GM18951 (cell line): Measurements from ENCODE around the gene IL1RN.

Source experiments
- POLR2A ChIP-seq: IDR thresholded peaks from 4 replicates; pipeline ENCODE4 v1.6.1; 2011; ENCODE audit warnings: mild to moderate bottlenecking; ENCODE audit not compliant: insufficient read length, insufficient read depth; ENCODE audit errors: extremely low read depth
- in situ Hi-C: fragments of 300-500 bp; cut with MboI; formaldehyde crosslinking; loops from one replicate; pipeline ENCODE4 v1.12.0; 2022; ENCODE audit warnings: low sequenced_read_pairs, mixed read lengths, inconsistent platforms; ENCODE audit not compliant: unreplicated experiment

IL1RN gene

DNA sequence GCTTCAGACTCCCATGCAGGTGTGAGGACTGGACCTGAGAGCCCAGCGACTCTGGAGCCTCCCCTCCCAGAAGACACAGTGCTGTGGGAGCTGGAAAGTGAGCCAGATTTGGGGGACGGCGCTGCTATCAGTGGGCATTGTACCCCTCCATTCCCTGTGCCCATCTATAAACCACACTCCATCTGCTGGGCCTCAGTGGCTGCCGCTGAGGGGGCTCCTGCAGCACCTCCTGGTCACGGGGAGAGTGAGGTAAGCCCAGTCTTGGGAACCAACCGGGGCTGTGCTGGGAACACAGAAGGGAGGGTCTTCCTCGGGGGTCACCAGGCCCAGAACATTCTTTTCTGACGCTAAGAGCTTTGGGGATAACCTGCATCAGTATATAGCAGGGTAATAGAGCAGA lies 55.9 kb downstream of the IL1RN start:
- in situ Hi-C loops, result no loop called here
- no peak for TF ChIP-seq POLR2A
